Ammon's horn (tissue), 1 donor: ENCODE measurements around the gene P4HB.

Experiments
- DNase-seq: peaks from one replicate; pipeline ENCODE4 v3.0.0-alpha.2; 2016; ENCODE audit warnings: low spot score

P4HB gene

DNA sequence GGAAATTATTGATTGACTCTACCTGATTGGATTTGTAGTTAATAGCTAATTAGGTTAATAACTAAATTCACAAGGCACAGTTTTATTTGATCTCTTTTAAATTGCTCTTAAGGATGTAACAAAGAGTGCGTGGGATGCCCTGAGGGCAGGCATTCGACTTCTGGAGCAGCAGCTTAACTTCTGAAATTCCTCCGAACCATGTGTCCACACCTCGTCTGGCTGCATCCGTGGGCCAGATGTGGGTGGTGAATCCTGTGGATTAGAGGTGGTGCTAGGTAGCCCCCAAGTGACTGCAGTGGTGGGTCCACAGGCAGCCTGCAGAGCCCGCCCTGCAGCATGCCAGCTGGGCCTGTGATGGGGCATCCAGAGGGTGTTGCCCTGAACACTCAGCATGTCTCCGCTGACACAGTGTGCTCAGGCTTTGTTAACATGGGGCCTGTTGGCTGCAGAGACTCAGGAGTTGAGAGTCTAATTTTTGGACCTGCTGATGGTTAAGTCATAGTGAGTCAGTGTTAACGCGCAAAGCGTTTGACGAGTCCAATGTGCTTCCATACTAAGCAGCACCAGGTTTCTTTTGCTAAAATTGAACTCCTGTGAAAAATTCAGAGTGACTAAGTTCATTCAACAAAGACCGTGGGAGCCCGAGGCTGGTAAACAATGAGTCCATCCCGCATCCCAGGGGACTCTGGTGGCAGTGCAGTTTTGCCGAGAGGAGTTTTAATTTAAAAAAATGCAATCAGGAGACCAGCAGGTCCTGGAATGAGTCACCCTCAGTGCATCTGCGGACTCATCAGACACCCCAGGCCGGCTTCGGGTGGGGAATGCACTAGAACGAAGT is 37.9 kb upstream of the P4HB start:
- DNase-seq = peak; percentile 48

DNA sequence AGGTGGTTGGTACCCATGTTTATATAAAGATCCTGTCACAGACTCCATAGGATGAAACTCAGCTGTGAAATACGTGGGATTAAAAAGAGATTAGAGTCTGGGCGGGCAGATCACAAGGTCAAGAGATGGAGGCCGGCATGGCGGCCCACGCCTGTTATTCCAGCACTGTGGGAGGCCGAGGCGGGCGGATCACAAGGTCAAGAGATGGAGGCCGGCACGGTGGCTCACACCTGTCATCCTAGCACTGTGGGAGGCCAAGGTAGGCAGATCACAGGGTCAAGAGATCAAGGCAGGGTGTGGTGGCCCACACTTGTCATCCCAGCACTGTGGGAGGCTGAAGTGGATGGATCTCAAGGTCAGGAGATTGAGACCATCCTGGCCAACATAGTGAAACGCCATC is 35.1 kb upstream of the P4HB start:
- DNase-seq = no peak

DNA sequence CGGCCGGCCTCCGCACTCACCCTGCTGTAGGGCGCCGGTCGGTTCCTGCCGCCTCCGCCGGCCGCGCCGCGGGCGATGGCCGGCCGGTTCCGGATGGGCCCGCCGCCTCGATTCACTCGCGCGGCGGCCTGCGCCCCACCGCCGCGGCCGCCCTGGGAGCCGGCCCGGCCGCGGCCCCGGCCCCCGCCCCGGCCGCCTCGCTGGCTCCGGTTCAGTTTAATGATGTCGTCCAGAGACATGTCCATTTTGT is 30.9 kb upstream of the P4HB start:
- DNase-seq = no peak

DNA sequence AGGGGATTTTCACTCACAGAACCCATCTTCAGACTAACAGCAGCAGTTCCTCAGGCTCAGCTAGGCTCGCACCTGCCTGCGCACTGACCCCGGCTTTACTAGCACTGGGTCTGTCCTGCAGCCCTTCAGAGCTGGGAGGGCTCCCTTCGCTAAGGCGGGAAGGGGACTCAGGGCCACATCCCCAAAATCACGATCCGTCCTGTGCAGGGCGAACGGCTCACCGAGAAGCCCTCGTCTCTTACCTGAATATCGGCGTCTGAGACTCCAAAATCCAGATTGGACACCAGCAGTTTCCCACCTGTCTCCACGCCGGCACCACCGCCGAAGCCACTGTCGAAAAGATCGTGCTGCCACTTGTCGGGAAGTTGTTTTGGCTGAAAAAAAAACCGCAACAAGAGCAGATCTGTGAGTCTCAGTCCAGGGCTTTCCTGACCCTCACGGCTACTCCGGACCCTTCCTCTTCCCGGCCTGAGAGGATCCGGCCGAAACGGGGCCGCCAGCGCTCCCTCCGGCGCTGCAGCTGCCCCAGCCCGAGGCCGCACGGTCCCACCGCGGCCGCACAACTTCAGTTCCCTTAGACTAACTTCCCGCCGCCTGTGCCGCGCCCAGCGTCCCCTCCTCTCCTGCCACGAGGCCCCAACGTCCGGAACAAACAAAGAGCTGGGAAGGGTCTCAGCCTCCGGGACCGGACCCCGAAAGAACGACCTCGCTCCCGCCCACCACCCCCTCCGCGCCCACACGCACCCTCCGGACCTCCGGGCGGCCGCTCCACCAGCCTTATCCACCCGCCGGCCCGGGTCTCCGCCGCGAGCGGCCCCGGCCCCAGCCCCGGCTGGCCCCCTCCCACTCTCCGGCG is 30.3 kb upstream of the P4HB start:
- DNase-seq = peak; percentile 1

DNA sequence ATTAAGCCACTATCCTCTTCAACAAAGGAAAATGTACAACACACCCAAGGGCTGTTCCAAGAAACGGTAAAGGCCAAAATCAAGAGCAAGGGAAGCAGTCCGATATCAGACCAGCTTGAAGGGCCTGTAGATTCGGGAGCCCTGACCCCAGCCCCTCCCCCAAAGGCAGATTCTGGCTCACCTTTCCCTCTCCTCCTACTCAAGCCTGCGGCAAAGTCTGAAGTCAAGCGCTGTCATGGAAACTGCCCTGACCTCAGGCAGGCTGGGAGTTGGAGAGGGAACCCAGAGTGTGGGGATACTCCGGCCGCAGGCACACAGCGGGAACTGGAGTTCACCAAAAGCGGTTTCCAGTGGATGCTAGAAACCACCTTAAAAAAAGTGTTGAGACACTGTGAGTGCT is 29.3 kb upstream of the P4HB start:
- DNase-seq = no peak

DNA sequence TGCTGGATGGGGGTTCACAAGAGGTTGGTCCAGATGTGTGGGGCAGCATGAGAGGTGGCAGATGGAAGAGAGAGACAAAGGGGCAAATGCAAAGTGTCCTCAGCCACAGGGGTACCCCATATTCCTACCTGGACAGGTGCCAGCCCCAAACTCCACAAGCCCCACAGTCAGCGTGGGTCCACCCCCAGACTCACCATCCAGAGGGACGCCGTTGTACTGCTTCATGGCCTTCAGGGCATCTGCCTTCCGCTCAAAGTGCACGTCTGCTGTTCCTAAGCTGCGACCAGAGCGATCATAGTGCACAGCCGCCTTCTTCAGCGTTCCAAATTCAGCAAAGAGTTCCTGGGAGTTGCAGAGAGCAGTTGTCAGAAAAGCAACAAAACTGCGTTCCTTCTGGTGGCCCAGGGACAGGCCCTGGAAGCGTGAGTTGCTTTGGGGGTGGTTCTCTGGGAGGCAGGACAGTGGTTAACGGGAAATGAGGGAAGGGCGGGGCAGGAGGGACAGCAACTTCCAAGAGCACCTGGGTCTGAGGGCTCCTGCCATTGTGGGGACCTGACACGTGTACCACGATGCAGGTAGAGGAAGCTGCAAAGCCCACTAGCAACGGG is 28.8 kb upstream of the P4HB start:
- peak; percentile 1 for DNase-seq

DNA sequence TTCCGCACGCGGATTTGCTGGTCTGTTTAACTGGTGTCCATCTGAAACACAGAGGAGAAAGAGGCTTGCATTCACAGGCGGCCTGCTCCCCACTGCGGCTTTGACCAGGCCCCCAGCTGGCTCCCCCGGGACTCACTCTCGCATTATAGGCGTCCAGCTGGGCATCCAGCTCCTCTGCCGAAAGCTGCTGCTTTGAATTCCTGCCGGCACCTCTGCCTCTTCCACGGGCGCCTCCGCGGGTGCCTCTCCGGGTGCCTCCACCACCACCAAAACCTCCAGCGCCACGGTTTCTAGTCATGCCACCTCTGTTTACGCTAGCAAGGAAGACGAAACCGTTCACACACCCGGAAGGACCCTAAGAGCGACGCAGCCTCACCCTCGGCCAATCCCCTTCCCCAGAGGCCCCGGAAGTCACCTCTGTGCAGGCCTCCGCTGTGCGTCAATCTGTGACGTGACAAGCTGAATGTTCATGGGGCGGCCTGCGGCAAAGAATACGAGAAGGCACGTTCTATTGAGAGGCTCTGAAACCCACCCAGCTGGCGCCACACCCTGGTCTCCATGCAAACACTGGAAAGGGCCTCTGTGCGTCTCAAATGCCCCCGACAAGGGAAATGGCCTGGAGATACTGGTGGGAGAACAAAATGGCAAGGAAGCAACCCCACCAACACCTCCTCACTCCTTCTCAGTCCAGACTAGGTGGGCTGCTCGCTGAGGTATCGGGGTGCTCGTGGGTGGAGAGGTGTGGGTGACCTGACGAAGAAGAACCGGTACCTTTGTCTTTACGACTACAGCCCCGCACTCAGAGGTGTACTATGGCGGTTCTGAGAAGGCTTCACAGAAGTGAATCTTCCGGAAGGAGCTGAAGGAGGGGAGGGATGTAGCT is 28.0 kb upstream of the P4HB start:
- no peak for DNase-seq

DNA sequence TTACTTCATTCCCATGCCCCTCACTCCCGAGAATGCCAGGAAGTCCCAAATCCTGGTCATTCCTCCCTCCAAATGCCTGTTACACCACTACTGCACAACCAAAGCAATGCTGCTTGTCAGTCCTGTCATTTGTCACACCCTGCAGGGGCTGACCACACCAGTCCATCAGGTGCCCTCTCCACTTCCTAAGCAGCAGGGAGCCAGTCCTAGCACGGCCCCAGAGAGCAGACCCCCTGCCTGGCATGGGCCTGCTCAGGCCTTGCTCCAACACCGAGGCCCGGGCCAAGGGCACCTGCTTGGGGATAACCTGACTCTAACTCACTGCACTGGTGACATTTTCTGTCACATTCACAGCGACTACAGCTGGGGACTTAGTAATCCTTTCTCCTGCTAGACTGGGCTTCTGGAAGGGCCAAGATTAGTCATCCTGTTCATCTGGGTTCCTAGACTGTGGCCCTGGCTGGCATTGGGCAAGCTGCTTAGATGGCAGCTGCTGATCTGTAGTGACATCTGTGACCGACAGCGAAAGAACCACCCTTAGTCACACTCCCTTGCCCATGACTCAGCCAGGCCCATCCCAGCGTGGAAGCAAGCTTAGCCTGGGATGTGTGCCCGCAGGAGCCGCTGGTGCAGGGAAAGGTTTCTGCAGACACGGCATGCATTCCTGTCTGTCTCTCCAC is 25.7 kb upstream of the P4HB start:
- DNase-seq = no peak

DNA sequence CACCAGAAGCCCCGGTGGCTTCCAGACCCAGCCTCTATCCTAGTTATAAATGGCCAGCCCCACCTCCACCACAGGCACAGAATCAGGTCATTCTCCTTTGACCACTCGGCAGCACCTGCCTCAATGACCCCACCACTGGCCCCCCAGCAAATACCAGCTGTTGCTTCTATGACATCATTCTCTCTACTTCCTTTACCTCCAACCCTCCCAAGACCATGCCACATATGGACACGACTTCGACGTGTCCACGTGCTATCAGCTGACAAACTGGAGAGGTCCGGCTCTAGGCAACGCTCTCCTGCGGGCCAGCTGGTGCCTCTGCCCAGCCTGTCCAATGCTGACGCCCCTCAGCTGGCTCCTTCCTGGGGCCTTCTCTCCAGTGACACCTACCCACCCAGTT is 25.1 kb upstream of the P4HB start:
- no peak for DNase-seq

DNA sequence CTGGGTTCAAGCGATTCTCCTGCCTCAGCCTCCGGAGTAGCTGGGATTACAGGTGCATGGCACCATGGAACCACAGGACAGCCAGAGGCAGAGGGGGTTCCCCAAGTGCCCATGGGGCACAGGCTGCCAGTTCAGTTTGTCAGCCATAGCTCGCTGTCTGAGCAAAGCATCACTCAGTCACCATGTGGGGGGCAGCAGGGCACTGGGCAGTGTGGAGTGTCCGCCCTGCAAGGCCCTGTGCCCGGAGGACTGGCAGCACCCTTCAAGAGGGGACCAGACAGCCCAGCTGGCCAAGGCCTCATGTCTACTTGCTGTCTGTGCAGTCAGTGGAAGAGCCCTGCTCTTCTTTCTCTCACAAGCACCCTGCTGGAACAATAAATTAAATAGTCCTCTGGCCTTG is 24.6 kb upstream of the P4HB start:
- DNase-seq = no peak

DNA sequence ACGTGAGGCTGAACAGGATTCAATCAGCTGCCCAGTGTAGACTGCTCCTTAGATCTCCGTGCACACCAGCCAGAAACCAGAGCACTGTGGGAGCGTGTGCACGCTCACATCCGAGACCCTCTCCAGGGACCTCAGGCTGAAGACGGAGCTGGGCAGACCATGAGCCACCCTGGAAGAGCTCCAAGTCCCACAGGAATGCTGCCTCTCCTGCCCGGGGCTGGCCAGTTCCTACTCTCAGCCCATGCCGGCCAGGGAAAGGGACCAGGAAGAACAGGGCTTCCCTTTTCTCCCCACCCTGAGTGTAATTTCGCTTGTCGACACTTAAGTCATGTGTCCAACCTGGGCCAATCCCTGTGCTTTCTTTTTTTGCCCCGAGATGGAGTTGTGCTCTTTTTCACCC is 24.2 kb upstream of the P4HB start:
- DNase-seq = no peak

DNA sequence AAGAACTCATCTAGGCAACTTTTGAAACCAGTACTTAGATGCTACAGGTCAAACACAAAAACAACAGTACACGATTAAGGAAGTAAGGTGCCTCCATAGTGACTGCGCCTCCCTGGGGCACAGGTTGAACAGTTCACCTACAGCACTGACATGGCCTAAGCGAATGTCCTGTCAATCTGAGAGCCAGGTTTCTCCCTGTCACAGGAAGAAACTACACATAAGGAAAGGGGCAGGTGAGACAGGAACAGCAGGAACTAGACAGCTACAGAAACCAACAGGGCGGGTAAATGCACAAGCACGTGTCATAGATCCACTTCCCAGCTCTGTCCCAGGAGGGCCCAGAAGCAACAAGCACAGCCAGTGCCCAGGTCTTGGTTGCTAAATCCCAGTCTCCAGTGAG is 18.8 kb upstream of the P4HB start:
- no peak for DNase-seq

DNA sequence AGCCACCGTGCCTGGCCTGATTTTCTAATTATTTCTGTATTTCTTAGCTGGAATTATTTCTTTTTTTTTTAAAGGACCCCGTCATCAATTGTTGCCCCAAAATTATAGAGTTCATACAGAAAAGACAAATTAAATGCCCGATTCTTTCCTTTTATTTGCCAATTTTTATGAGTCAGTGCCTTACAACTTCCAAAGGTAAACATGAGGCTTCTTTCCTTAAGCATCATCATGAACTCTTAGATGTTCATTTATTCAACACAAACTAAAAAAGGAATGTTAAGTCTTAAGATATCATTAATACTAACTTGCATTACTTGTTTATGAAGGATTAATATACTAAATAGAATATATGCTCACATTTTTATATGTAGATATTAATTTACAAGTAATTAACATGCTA is 18.0 kb upstream of the P4HB start:
- no peak for DNase-seq

DNA sequence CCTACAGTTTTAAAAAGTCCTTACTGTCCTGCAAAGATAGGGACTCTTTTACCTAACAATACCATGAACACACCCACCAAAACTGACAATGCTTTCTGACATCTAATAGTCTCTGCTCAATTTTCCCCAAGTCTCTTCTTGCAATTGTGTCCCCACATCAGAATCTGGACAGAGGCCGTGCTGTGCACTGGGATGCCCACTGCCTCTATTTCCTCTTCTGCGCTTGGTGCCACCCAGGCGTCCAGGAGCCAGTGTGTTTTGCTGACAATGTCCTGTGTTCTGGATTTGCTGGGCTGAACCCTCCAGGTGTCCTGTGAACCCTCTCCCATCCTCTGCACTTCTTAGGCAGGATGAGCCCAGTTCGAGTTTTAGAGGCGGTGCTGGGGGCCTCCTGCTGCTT is 17.2 kb upstream of the P4HB start:
- no peak for DNase-seq

DNA sequence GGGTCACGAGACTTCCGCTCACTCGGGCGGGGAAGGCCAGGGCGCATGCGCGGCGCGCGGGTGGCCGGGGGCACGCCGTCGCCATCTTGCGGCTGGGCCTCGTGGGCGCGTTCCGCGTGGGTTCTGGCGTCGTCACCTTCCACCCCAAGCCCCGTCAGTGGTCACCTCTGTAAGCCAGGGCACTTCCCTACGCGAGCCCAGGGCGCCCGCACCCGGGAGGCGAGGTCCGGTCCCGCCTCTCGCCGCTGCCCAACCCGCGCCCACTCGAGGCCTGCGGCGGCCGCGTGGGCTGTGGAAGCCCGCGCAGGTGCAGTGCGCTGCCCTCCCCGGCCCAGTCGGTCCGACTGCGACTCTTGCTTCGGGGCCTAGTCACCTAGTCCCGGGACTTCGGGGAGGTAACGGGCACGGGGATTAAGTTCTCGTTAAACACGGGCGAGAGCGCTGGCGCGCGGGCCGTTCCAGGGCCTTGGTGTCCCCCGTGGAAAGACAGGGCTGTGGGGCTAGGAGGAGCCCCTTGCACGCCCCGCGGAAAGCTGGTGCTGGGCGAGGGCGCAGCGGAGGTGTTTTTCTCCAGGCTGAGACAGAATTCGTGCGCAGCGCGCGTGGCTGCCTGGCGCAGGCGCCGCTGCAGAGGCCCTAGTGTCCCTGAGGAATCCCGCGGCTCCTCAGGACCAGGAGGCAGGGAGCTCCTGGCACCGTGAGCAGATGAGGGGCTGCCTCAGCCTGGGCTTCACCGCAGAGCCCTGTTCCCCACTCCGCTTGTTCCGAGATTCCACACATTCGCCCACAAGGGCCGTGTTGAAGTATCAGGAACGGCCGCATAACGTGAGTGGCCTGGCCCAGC is 11.3 kb upstream of the P4HB start:
- DNase-seq = peak; percentile 88

DNA sequence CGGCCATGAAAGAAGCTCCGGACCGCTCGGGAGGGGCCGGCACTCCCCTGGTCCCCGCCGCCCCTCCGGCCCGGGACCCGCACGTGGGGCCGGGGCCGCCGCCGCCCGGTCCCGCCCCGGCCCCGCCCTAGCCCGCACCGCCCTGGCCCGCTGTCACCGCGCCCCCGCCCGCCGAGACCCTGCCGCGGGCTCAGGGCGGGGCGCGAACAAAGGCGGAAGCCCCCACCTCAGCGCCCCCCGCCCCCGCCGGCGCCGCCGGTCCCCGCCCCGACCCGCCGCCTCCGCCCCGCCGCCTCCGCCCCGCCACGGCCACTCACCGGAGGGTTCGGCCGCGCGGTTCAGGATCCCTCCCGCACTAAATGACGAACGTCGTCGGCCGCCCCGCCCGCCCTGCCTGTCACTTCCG is 10.6 kb upstream of the P4HB start, which contains the start of gene ARHGDIA:
Gene ARHGDIA (minus strand): TSS at position 357 of the 406 bp plus-strand sequence. CDS start 1,407 bp downstream, outside the sequence.
- DNase-seq = no peak

DNA sequence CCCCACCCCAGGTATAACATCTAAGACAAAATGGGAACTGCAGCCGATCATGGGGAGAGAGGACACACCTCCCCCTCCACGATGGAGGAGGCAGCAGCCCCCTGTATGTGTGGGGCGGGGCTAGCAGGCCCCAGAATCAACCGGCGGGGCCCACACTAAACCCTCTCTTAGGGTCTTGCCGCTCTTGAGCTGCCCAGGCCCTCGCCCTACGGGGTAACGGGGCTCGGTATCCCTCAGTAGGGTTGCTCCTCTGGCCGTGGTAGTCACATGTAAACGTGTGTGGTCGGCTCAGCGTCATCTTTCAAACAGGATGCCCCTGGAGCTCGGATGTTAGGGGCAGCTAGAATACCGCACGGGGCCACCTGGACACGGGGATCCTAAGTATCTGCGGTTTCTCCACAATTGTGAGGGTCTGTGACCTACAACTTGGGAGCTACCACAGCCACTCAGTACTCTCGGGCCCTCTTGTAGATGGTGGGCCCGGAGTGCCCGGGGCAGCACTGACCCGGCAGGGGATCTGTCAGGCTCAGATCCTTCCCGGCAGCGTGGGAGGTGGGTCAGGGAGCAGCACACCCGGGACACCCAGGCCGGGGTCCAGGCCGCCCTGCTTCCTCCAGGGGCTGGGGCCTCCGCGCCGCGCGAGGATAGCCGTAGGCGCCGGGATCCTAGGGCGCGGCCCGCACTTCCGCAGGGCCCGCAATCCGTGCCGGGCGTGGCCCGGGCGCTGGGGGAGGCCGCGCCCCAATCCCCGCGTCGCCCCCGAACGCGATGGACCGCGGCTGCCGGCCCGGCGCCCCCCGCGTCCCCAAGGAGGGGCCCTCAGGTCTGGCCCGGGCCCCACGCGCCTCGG is 10.0 kb upstream of the P4HB start:
- DNase-seq = no peak

DNA sequence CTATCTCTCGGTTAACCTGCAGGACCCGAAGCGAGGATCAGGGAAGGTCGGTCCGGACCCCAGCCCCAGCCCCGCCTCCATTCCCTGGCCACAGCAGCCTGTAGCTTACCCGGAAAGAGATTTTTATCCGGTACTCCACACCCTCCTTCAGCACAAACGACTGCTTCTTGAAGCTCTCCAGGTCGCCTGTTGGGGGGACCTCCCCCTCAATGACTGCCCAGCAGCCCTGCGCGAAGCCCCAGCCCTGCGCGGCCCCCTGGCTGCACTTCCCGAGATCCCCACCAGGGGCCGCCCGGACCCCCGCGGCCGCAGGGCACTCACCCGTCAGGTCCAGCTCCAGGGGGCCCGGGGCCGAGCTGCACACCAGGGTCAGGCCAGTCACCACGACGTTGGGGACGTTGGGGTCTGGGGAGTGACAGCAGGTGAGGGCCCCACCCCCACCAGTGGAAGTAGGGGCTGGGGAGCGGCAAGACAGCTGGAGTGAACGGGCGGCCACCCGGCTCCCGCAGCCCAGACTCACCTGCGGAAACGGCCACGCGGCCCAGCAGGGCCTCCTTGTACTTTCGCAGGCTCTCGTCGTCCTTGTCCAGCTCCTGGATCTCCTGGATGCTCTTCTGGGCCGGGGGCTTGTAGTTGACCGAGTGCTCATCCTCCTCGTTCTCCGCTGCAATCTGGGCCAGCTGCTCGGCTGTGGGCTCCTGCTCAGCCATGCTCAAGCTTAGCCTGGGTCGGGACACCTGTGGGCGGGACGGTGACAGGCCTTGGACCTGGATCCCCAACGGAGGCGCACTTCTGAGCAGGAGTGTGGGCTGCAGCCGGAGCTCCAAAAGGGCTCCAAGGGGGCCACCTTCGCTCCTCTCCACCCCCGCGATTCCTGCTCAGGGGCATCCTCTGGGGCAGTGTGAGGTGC is 9.1 kb upstream of the P4HB start:
- no peak for DNase-seq
